ENCODE measurements around the gene GRM8.

- TF ChIP-seq EP300 (conservative IDR thresholded peaks at IDR 0.05; ENCODE audit: poor library complexity, severe bottlenecking) = no peak
- TF ChIP-seq CTCF (IDR thresholded peaks at IDR 0.05; ENCODE audit: poor library complexity, severe bottlenecking) = no peak
- TF ChIP-seq REST (IDR thresholded peaks at IDR 0.05; ENCODE audit: borderline replicate concordance) = no peak
- TF ChIP-seq RAD21 (conservative IDR thresholded peaks at IDR 0.05) = no peak
- TF ChIP-seq EZH2 (IDR thresholded peaks at IDR 0.05; ENCODE audit: borderline replicate concordance, insufficient read depth, low read length, poor library complexity, severe bottlenecking) = no peak
- no peak for TF ChIP-seq MXI1 (conservative IDR thresholded peaks at IDR 0.05; ENCODE audit: poor library complexity, severe bottlenecking)
- TF ChIP-seq POLR2AphosphoS5 (IDR thresholded peaks at IDR 0.05) = no peak
- TF ChIP-seq TAF1 (IDR thresholded peaks at IDR 0.05; ENCODE audit: low read depth) = no peak
These were observed 858.3 kb downstream of the GRM8 start for GRCh38 chr7:126394406-126394805.

Data from neural cell (in vitro differentiated cells).